Body of pancreas (tissue), 4 donors: ENCODE measurements around the gene STX16. TPM values are rescaled to one million over a fixed set of nuclear protein-coding genes. Genes with fewer than 3 reads are reported as not detected.

Experiments
- ATAC-seq: fragments of 150-250 bp; one replicate; pipeline ENCODE4 v1.9.1; 2016
- DNase-seq, 4 donors: peaks; one replicate each; pipeline ENCODE4 v3.0.0-alpha.2; 2019
- H3K27ac ChIP-seq, 4 donors: fragments of 200-600 bp; sonication (generic); 1 replicate in 3 of 4; 2 replicates in 1 of 4; pipeline versions ENCODE4 v1.5.1 to v1.6.1; 2016 to 2019; ENCODE audit warnings: mild to moderate bottlenecking in 1 of 4, mixed read lengths in 1 of 4, moderate library complexity in 1 of 4
- H3K27me3 ChIP-seq, 2 donors: fragments of 200-600 bp; sonication (generic); one replicate each; pipeline ENCODE4 v1.6.0; 2016; ENCODE audit warnings: mild to moderate bottlenecking in 1 of 2
- H3K36me3 ChIP-seq, 2 donors: fragments of 200-600 bp; sonication (generic); replicated peaks in 1 of 2; 2 replicates each; pipeline ENCODE4 v1.5.1; 2016; ENCODE audit warnings: low read depth in 2 of 2; ENCODE audit not compliant: insufficient read depth in 1 of 2
- H3K4me1 ChIP-seq: fragments of 200-600 bp; sonication (generic); one replicate; pipeline ENCODE4 v1.6.0; 2016
- H3K4me3 ChIP-seq, 2 donors: fragments of 200-600 bp; sonication (generic); 1 replicate in 1 of 2; 2 replicates in 1 of 2; pipeline ENCODE4 v1.5.1; 2016 to 2019
- H3K9me3 ChIP-seq, 3 donors: fragments of 200-600 bp; sonication (generic); 1 replicate in 2 of 3; 2 replicates in 1 of 3; pipeline ENCODE4 v1.5.1; 2016
- CTCF ChIP-seq, 7 experiments: fragments of 450-650 bp in 4 of 7; fragments of 200-600 bp in 3 of 7; sonication (generic) in 3 of 7; IDR thresholded peaks; one replicate each; pipeline ENCODE4 v1.5.1; 2016 to 2019; ENCODE audit warnings: antibody characterized with exemption in 7 of 7
- POLR2A ChIP-seq, 3 donors: fragments of 450-650 bp; IDR thresholded peaks; one replicate each; pipeline ENCODE4 v1.6.1; 2016; ENCODE audit warnings: antibody characterized with exemption in 3 of 3, mild to moderate bottlenecking in 2 of 3
- WGBS, 2 donors: methylation state at CpG; one replicate each; pipeline ENCODE4 v1.1.5; 2017; 5-methylcytosine and 5-hydroxymethylcytosine counted together
- intact Hi-C: fragments of 100-400 bp; cut with DNase I; formaldehyde crosslinking; loops from one replicate; pipeline ENCODE4 v1.15.1; 2023
- total RNA-seq, 2 donors: library from RNA; depleted of rRNA; stranded (reverse); fragments of >200 nt; gene quantifications; one replicate each; pipeline ENCODE4 v1.1.0, GENCODE V29; 2016

STX16 gene
- total RNA-seq, 2 donors from 2014 or later: 55.0 to 69.5 TPM

DNA sequence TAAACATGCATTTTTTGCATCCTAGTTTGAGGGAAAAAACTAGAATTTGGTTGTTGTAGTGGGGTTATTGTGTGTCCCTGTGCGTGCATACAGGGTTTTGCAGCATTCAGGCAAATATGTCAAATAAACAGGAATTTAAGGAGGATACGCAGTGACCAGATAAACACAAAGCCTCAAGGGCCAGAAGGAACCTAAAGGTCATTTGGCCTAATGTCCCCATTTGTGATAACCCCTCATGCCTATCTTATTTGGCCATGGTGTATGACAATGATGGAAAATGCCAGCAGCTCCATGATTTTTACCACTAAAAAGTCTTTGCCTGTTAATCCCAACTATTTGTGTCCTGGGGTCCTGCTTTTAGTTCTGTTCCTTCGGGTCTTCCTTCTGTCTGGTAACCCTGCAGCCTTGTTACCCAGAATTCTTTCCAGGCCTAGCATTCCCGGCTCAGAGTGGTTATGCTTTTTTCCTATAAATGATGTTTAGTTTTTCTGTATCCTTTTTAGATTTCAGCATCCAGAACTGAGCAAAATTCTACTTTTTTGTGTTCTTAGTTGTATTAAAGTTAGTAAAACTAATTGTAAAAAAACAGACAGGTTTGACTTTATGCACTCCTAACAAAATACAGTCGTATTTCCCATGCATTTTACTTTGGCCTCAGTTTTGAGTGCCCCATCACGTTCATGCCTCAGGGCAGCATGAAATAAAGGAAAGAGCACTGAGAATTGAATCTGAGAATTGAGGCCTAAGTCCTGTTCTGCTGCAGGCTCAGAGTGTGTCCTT, 4.4 kb downstream of the STX16 start:
- Histone ChIP-seq H3K4me3 (no peak overlapping the region), H3K36me3 (no peaks in the 10 kb centered on the region), H3K27ac (no peak overlapping the region), H3K27me3 (no peaks in the 10 kb centered on the region), H3K9me3 (no peaks in the 10 kb centered on the region), H3K4me1 (peaks cover 46% of the 10 kb centered on the region)
- ATAC-seq: no peak
- WGBS, 2 donors: 61 to 72% methylated on average over 6 of the region's 6 CpGs
- intact Hi-C loops: no loop called here
- TF ChIP-seq CTCF (IDR thresholded peaks at IDR 0.05) (no peak), POLR2A (IDR thresholded peaks at IDR 0.05) (no peak)
- no peak for DNase-seq

GRCh38 chr20:58656831-58657230, 5.7 kb downstream of the STX16 start:
- 35 to 39% methylated on average over 2 of the region's 2 CpGs for WGBS, 2 donors
- Histone ChIP-seq H3K9me3 (no peaks in the 10 kb centered on the region), H3K27me3 (no peaks in the 10 kb centered on the region), H3K4me3 (no peak overlapping the region), H3K36me3 (peaks cover 0 to 5% of the 10 kb centered on the region in 2 donors), H3K4me1 (peaks cover 46% of the 10 kb centered on the region), H3K27ac (no peak overlapping the region)
- intact Hi-C loops: no loop called here
- DNase-seq (no peak), ATAC-seq (no peak)
- TF ChIP-seq CTCF (IDR thresholded peaks at IDR 0.05) (no peak), POLR2A (IDR thresholded peaks at IDR 0.05) (no peak)

DNA sequence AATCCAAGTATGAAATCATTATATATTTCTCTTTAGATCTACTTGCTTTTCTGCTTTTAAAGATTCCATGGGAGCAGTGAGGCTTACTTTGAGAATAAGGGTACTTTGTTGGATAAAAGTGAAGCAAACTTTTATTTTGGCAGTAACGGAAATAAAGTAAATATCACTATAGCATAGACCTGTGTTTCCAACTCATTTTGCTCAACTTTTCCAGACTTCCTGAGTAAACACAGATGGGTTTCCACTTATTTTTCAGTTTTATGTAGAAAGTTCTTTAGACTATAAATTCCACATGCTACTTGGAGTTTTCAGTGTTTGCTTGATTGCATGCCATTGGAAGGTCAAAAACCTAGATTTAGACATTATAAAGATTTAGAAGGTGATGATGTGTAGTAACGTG, 6.2 kb downstream of the STX16 start:
- ATAC-seq: no peak
- WGBS, 2 donors: 48% methylated on average over 2 of the region's 2 CpGs
- no peak overlapping the region for H3K27ac ChIP-seq
- no peaks in the 10 kb centered on the region for H3K9me3 ChIP-seq
- H3K4me1 ChIP-seq: peaks cover 46% of the 10 kb centered on the region
- DNase-seq: no peak
- TF ChIP-seq POLR2A (IDR thresholded peaks at IDR 0.05) (no peak), CTCF (IDR thresholded peaks at IDR 0.05) (no peak)
- no peak overlapping the region for H3K4me3 ChIP-seq
- H3K36me3 ChIP-seq: peaks cover 0 to 6% of the 10 kb centered on the region in 2 donors
- H3K27me3 ChIP-seq: no peaks in the 10 kb centered on the region
- intact Hi-C loops: no loop called here

- no peaks in the 10 kb centered on the region for H3K27me3 ChIP-seq
- peaks cover 0 to 6% of the 10 kb centered on the region in 2 donors for H3K36me3 ChIP-seq
- ATAC-seq (no peak), DNase-seq (no peak)
- TF ChIP-seq POLR2A (IDR thresholded peaks at IDR 0.05) (no peak), CTCF (IDR thresholded peaks at IDR 0.05) (no peak)
- WGBS, 2 donors: 23% methylated on average over 4 of the region's 4 CpGs
- H3K4me1 ChIP-seq: peaks cover 44% of the 10 kb centered on the region
- no peaks in the 10 kb centered on the region for H3K9me3 ChIP-seq
- no peak overlapping the region for H3K4me3 ChIP-seq
- no peak overlapping the region for H3K27ac ChIP-seq
- intact Hi-C loops: no loop called here
Measured at GRCh38 chr20:58657986-58658385, 6.9 kb downstream of the STX16 start.

DNA sequence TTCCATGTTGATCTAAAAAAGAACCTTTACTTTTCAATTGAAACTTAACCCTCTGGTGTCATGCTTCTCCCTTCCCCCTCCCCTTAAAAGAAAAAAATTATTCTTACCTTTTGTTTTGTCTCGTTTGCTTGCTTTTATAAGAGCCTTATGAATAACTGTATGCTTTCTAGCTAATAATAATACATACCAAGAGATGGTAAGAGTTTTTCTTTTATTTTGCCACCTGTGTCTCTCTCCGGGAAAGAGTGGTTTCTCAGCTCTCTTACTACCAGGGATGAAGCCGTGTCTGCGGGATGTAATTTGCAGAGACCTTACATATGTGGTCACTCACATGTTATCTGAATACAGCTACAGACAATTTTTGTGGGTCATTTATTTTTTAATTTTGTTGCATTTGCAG, 7.7 kb downstream of the STX16 start:
- H3K27ac ChIP-seq: no peak overlapping the region
- H3K4me3 ChIP-seq: no peak overlapping the region
- peaks cover 0 to 6% of the 10 kb centered on the region in 2 donors for H3K36me3 ChIP-seq
- intact Hi-C loops: no loop called here
- peaks cover 36% of the 10 kb centered on the region for H3K4me1 ChIP-seq
- TF ChIP-seq POLR2A (IDR thresholded peaks at IDR 0.05) (no peak), CTCF (IDR thresholded peaks at IDR 0.05) (no peak)
- WGBS, 2 donors: 79 to 82% methylated on average over 4 of the region's 4 CpGs
- ATAC-seq: no peak
- no peak for DNase-seq
- no peaks in the 10 kb centered on the region for H3K9me3 ChIP-seq
- H3K27me3 ChIP-seq: no peaks in the 10 kb centered on the region
